HepG2 (cell line): ENCODE measurements around the gene GMEB1.

ENCODE experiments used
- CTCF ChIP-seq: sonication (generic); formaldehyde crosslinking; IDR thresholded peaks from 2 replicates; pipeline ENCODE4 v1.5.0; 2020; ENCODE audit warnings: mild to moderate bottlenecking, missing genetic modification reagents, moderate library complexity
- KDM5B ChIP-seq: sonication (generic); formaldehyde crosslinking; IDR thresholded peaks from 2 replicates; pipeline ENCODE4 v1.4.0; 2020; ENCODE audit warnings: missing genetic modification reagents, mild to moderate bottlenecking, borderline replicate concordance
- ZNF713 ChIP-seq: sonication (generic); formaldehyde crosslinking; IDR thresholded peaks from 2 replicates; pipeline ENCODE4 v1.4.0; 2020; ENCODE audit warnings: mild to moderate bottlenecking, missing genetic modification reagents
- ZSCAN22 ChIP-seq: sonication (generic); formaldehyde crosslinking; IDR thresholded peaks from 2 replicates; pipeline ENCODE4 v1.4.0; 2020; ENCODE audit warnings: mild to moderate bottlenecking, missing genetic modification reagents

- TF ChIP-seq ZNF713 (no peak), CTCF (CRISPR knock-in tag) (no peak), ZSCAN22 (CRISPR knock-in tag) (no peak), KDM5B (CRISPR knock-in tag) (no peak)
Observed at GRCh38 chr1:28761189-28761588, 92.6 kb downstream of the GMEB1 start.
